T-cell (primary cell): ENCODE results near the gene HAO1. TPM values are rescaled to one million over a fixed set of nuclear protein-coding genes. Genes with fewer than 3 reads are reported as not detected.

Source experiments
- ATAC-seq, 4 experiments: fragments of 200-7000 bp in 3 of 4; fragments of 150-1000 bp in 1 of 4; cut with Tn5 transposase; replicated peaks in 1 of 4; 1 replicate in 3 of 4; 2 replicates in 1 of 4; pipeline ENCODE4 v1.10.0; 2021; ENCODE audit warnings: moderate library complexity in 3 of 4, mild to moderate bottlenecking in 2 of 4, moderate number of reproducible peaks in 1 of 4
- CTCF ChIA-PET, 2 donors: fragments of 300-600 bp; sonication (Branson Sonifier 250); formaldehyde crosslinking; loops; one replicate each; lab custom pipeline; 2022; ENCODE audit warnings: antibody characterized with exemption in 2 of 2; lab: Charles Lee
- POLR2A ChIA-PET, 2 donors: fragments of 300-600 bp; sonication (Branson Sonifier 250); formaldehyde crosslinking; loops; one replicate each; lab custom pipeline; 2022; ENCODE audit warnings: antibody characterized with exemption in 2 of 2; lab: Charles Lee
- DNase-seq, 35 experiments: peaks; one replicate each; pipeline versions ENCODE4 v3.0.0 to v3.0.0-alpha.2; 2013 to 2023
- H3K27ac ChIP-seq: one replicate; pipeline ENCODE4 v1.5.1; 2013; ENCODE audit warnings: low read length
- H3K27me3 ChIP-seq, 2 experiments: replicated peaks in 1 of 2; 1 replicate in 1 of 2; 2 replicates in 1 of 2; pipeline versions ENCODE4 v1.6.1 to v1.7.0; 2013; ENCODE audit warnings: low read length in 1 of 2, mixed read lengths in 1 of 2; ENCODE audit not compliant: control insufficient read depth in 2 of 2, insufficient read depth in 2 of 2; ENCODE audit errors: extremely low read depth in 1 of 2
- H3K36me3 ChIP-seq, 2 donors: 1 replicate in 1 of 2; 2 replicates in 1 of 2; pipeline versions ENCODE4 v1.6.1 to v1.7.0; 2013; ENCODE audit warnings: low read length in 1 of 2; ENCODE audit not compliant: control insufficient read depth in 2 of 2, insufficient read depth in 1 of 2; ENCODE audit errors: extremely low read depth in 1 of 2
- H3K4me1 ChIP-seq, 2 experiments: 1 replicate in 1 of 2; 2 replicates in 1 of 2; pipeline versions ENCODE4 v1.6.1 to v1.7.0; 2013; ENCODE audit warnings: low read length in 2 of 2, mixed read lengths in 1 of 2; ENCODE audit not compliant: insufficient read depth in 2 of 2, control insufficient read depth in 1 of 2; ENCODE audit errors: extremely low read depth in 1 of 2
- H3K4me3 ChIP-seq, 2 donors: 1 replicate in 1 of 2; 2 replicates in 1 of 2; pipeline versions ENCODE4 v1.5.1 to v1.7.0; 2013; ENCODE audit warnings: mild to moderate bottlenecking in 2 of 2, low read length in 1 of 2, moderate library complexity in 1 of 2; ENCODE audit not compliant: control insufficient read depth in 1 of 2; ENCODE audit errors: extremely low read depth in 1 of 2
- H3K9me3 ChIP-seq: 2 replicates; pipeline ENCODE4 v1.7.0; 2013
- H3K27ac Mint-ChIP-seq, 2 donors: one replicate each; pipeline ENCODE4 v1.8.0; 2020 to 2021; ENCODE audit warnings: mild to moderate bottlenecking in 2 of 2, mixed read lengths in 2 of 2
- H3K27me3 Mint-ChIP-seq, 2 donors: one replicate each; pipeline ENCODE4 v1.8.0; 2021 to 2022; ENCODE audit warnings: mixed read lengths in 2 of 2
- H3K36me3 Mint-ChIP-seq: one replicate; pipeline ENCODE4 v1.8.0; 2021; ENCODE audit warnings: mixed read lengths
- H3K4me1 Mint-ChIP-seq, 3 donors: one replicate each; pipeline ENCODE4 v1.8.0; 2020 to 2022; ENCODE audit warnings: mixed read lengths in 3 of 3, mild to moderate bottlenecking in 1 of 3
- H3K4me3 Mint-ChIP-seq, 3 donors: one replicate each; pipeline ENCODE4 v1.8.0; 2020 to 2022; ENCODE audit warnings: mild to moderate bottlenecking in 3 of 3, mixed read lengths in 3 of 3, moderate library complexity in 3 of 3
- H3K9me3 Mint-ChIP-seq, 3 donors: one replicate each; pipeline ENCODE4 v1.8.0; 2020 to 2022; ENCODE audit warnings: mixed read lengths in 3 of 3
- WGBS: methylation state at CpG from one replicate; pipeline ENCODE4 v1.1.5; 2013; ENCODE audit warnings: missing lambda C conversion rate; ENCODE audit not compliant: insufficient coverage; 5-methylcytosine and 5-hydroxymethylcytosine counted together
- total RNA-seq, 35 experiments: library from RNA in 6 of 35; stranded (reverse) in 6 of 35; fragments of 120-200 nt in 1 of 35; gene quantifications; one replicate each; pipeline versions ENCODE4 v1.2.1 to v1.2.4 and lab custom pipeline; 2013 to 2026

Gene HAO1
- total RNA-seq, 5 donors from 2014 or later (not counting 1 experiment from before 2014, with no cell fraction given) = not detected

- H3K27me3 Mint-ChIP-seq = peaks cover 10 to 20% of the 10 kb centered on the region in 2 donors
- no peaks in the 10 kb centered on the region for H3K4me1 ChIP-seq
- H3K27ac ChIP-seq = no peak overlapping the region
- DNase-seq = no peak
- H3K27ac Mint-ChIP-seq = no peak overlapping the region
- no peak for ATAC-seq
- H3K36me3 Mint-ChIP-seq = no peaks in the 10 kb centered on the region
- H3K27me3 ChIP-seq = no peaks in the 10 kb centered on the region
- no CpG with 5 or more reads among the region's 4 CpGs for WGBS
- H3K9me3 ChIP-seq = no peaks in the 10 kb centered on the region
- no peaks in the 10 kb centered on the region for H3K36me3 ChIP-seq
- H3K4me3 Mint-ChIP-seq = no peak overlapping the region
- H3K4me3 ChIP-seq = no peak overlapping the region
- POLR2A ChIA-PET = no interaction called here
- CTCF ChIA-PET = interaction anchor here (1.3 to 3.5 kb wide), 2 partner anchors 10 to 787 kb away, joined by 6 to 20 read pairs; no protein-coding TSS in a partner anchor
- H3K9me3 Mint-ChIP-seq = no peaks in the 10 kb centered on the region
- H3K4me1 Mint-ChIP-seq = no peaks in the 10 kb centered on the region
Measured at GRCh38 chr20:7935027-7935551, 5.2 kb downstream of the HAO1 start.

GRCh38 chr20:7933346-7933745, 6.9 kb downstream of the HAO1 start:
- Histone ChIP-seq H3K9me3 (no peaks in the 10 kb centered on the region), H3K4me1 (no peaks in the 10 kb centered on the region), H3K27ac (no peak overlapping the region), H3K27me3 (no peaks in the 10 kb centered on the region), H3K36me3 (no peaks in the 10 kb centered on the region), H3K4me3 (no peak overlapping the region)
- CTCF ChIA-PET = no interaction called here
- POLR2A ChIA-PET = no interaction called here
- no peaks in the 10 kb centered on the region for H3K4me1 Mint-ChIP-seq
- peaks cover 16 to 24% of the 10 kb centered on the region in 2 donors for H3K27me3 Mint-ChIP-seq
- no peak overlapping the region for H3K27ac Mint-ChIP-seq
- H3K9me3 Mint-ChIP-seq = no peaks in the 10 kb centered on the region
- no peak overlapping the region for H3K4me3 Mint-ChIP-seq
- WGBS = no CpG with 5 or more reads among the region's 1 CpG
- no peak for ATAC-seq
- H3K36me3 Mint-ChIP-seq = no peaks in the 10 kb centered on the region
- no peak for DNase-seq

GRCh38 chr20:7930343-7930742, 9.9 kb downstream of the HAO1 start:
- ATAC-seq (no peak), DNase-seq (no peak)
- Histone ChIP-seq H3K36me3 (no peaks in the 10 kb centered on the region), H3K4me3 (no peak overlapping the region), H3K4me1 (no peaks in the 10 kb centered on the region), H3K27ac (no peak overlapping the region), H3K9me3 (no peaks in the 10 kb centered on the region), H3K27me3 (no peaks in the 10 kb centered on the region)
- no peak overlapping the region for H3K27ac Mint-ChIP-seq
- H3K9me3 Mint-ChIP-seq = no peaks in the 10 kb centered on the region
- H3K27me3 Mint-ChIP-seq = peaks cover 16 to 24% of the 10 kb centered on the region in 2 donors
- H3K4me1 Mint-ChIP-seq = no peaks in the 10 kb centered on the region
- CTCF ChIA-PET = no interaction called here
- no peak overlapping the region for H3K4me3 Mint-ChIP-seq
- POLR2A ChIA-PET = no interaction called here
- H3K36me3 Mint-ChIP-seq = no peaks in the 10 kb centered on the region

GRCh38 chr20:7926767-7927166, 13.5 kb downstream of the HAO1 start:
- H3K4me1 Mint-ChIP-seq = no peaks in the 10 kb centered on the region

GRCh38 chr20:7926323-7926722, 13.9 kb downstream of the HAO1 start:
- Histone ChIP-seq H3K36me3 (no peaks in the 10 kb centered on the region), H3K4me3 (no peak overlapping the region), H3K27ac (no peak overlapping the region), H3K9me3 (no peaks in the 10 kb centered on the region), H3K4me1 (no peaks in the 10 kb centered on the region), H3K27me3 (no peaks in the 10 kb centered on the region)
- H3K36me3 Mint-ChIP-seq = no peaks in the 10 kb centered on the region
- no CpG with 5 or more reads among the region's 3 CpGs for WGBS
- ChIA-PET POLR2A (interaction anchor here in 1 of 2 donors (0.7 kb wide), 1 partner anchor 1551 kb away, joined by 6 read pairs; no protein-coding TSS in a partner anchor), CTCF (interaction anchor here in 1 of 2 donors (0.7 to 1.1 kb wide), 2 partner anchors 10 to 1155 kb away, joined by 3 to 5 read pairs; no protein-coding TSS in a partner anchor)
- no peaks in the 10 kb centered on the region for H3K9me3 Mint-ChIP-seq
- H3K4me3 Mint-ChIP-seq = no peak overlapping the region
- H3K27ac Mint-ChIP-seq = no peak overlapping the region
- H3K4me1 Mint-ChIP-seq = no peaks in the 10 kb centered on the region
- no peak for ATAC-seq
- DNase-seq = no peak
- H3K27me3 Mint-ChIP-seq = peaks cover 8 to 23% of the 10 kb centered on the region in 2 donors

More at GRCh38 chr20:7926767-7927166, 13.5 kb downstream of the HAO1 start:
- H3K27ac ChIP-seq = no peak overlapping the region
- Mint-ChIP-seq H3K4me3 (no peak overlapping the region), H3K27ac (no peak overlapping the region), H3K27me3 (peaks cover 8 to 26% of the 10 kb centered on the region in 2 donors), H3K36me3 (no peaks in the 10 kb centered on the region), H3K9me3 (no peaks in the 10 kb centered on the region)
- H3K4me3 ChIP-seq = no peak overlapping the region
- CTCF ChIA-PET = interaction anchor here in 1 of 2 donors (0.7 to 1.1 kb wide), 3 partner anchors 10 to 1155 kb away, joined by 3 to 5 read pairs (median 5); no protein-coding TSS in a partner anchor
- DNase-seq (no peak), ATAC-seq (no peak)
- H3K27me3 ChIP-seq = no peaks in the 10 kb centered on the region
- H3K4me1 ChIP-seq = no peaks in the 10 kb centered on the region
- no CpG with 5 or more reads among the region's 1 CpG for WGBS
- H3K9me3 ChIP-seq = no peaks in the 10 kb centered on the region
- POLR2A ChIA-PET = interaction anchor here in 1 of 2 donors (0.7 kb wide), 1 partner anchor 1552 kb away, joined by 6 read pairs; no protein-coding TSS in a partner anchor
- H3K36me3 ChIP-seq = no peaks in the 10 kb centered on the region

GRCh38 chr20:7924692-7925091, 15.6 kb downstream of the HAO1 start:
- no CpG with 5 or more reads among the region's 3 CpGs for WGBS
- no peaks in the 10 kb centered on the region for H3K36me3 Mint-ChIP-seq
- H3K4me1 ChIP-seq = no peaks in the 10 kb centered on the region
- no peak overlapping the region for H3K4me3 ChIP-seq
- no peaks in the 10 kb centered on the region for H3K27me3 ChIP-seq
- no peak for ATAC-seq
- no peaks in the 10 kb centered on the region for H3K9me3 ChIP-seq
- H3K4me3 Mint-ChIP-seq = no peak overlapping the region
- no peak overlapping the region for H3K27ac ChIP-seq
- DNase-seq = no peak
- no peaks in the 10 kb centered on the region for H3K4me1 Mint-ChIP-seq
- H3K9me3 Mint-ChIP-seq = peaks cover 0 to 5% (median 5%) of the 10 kb centered on the region in 3 donors
- POLR2A ChIA-PET = no interaction called here
- no peaks in the 10 kb centered on the region for H3K36me3 ChIP-seq
- CTCF ChIA-PET = interaction anchor here (0.7 to 1.3 kb wide), 2 partner anchors 10 to 347 kb away, joined by 4 to 6 read pairs; no protein-coding TSS in a partner anchor
- H3K27me3 Mint-ChIP-seq = peaks cover 12 to 17% of the 10 kb centered on the region in 2 donors
- H3K27ac Mint-ChIP-seq = no peak overlapping the region
